KMS-11 (cell line): Measurements from ENCODE around the gene MAML2.

Source experiments
- H2AFZ ChIP-seq: fragments of 200-600 bp; sonication (generic); 2 replicates; pipeline ENCODE4 v1.6.1; 2016; ENCODE audit warnings: antibody characterized with exemption, mixed run types, low read depth
- H3K27ac ChIP-seq: fragments of 200-600 bp; sonication (generic); 2 replicates; pipeline ENCODE4 v1.6.1; 2016; ENCODE audit warnings: mild to moderate bottlenecking, mixed run types
- H3K27me3 ChIP-seq: fragments of 200-600 bp; sonication (generic); 2 replicates; pipeline ENCODE4 v1.6.1; 2017; ENCODE audit warnings: mild to moderate bottlenecking, low read depth, mixed run types, moderate library complexity; ENCODE audit not compliant: insufficient read depth
- H3K36me3 ChIP-seq: fragments of 200-600 bp; sonication (generic); 2 replicates; pipeline ENCODE4 v1.6.1; 2017; ENCODE audit warnings: mild to moderate bottlenecking, mixed run types; ENCODE audit not compliant: insufficient read depth
- H3K4me1 ChIP-seq: fragments of 200-600 bp; sonication (generic); 2 replicates; pipeline ENCODE4 v1.6.1; 2016; ENCODE audit warnings: mild to moderate bottlenecking, low read depth, mixed run types; ENCODE audit not compliant: poor library complexity, severe bottlenecking
- H3K4me2 ChIP-seq: fragments of 200-600 bp; sonication (generic); 2 replicates; pipeline ENCODE4 v1.7.0; 2016; ENCODE audit warnings: mild to moderate bottlenecking, mixed run types
- H3K4me3 ChIP-seq: fragments of 200-600 bp; sonication (generic); IDR thresholded peaks from 2 replicates; pipeline ENCODE4 v1.6.1; 2017; ENCODE audit warnings: low read depth, low read length, mixed read lengths; ENCODE audit not compliant: insufficient read depth
- H3K79me2 ChIP-seq: fragments of 200-600 bp; sonication (generic); 2 replicates; pipeline ENCODE4 v1.6.1; 2016; ENCODE audit warnings: low read depth, mixed run types; ENCODE audit not compliant: insufficient read depth
- H3K9ac ChIP-seq: fragments of 200-600 bp; sonication (generic); 2 replicates; pipeline ENCODE4 v1.6.1; 2016; ENCODE audit warnings: mild to moderate bottlenecking, mixed run types
- H4K20me1 ChIP-seq: fragments of 200-600 bp; sonication (generic); 2 replicates; pipeline ENCODE4 v1.6.1; 2016; ENCODE audit warnings: mild to moderate bottlenecking, mixed run types; ENCODE audit not compliant: insufficient read depth
- CTCF ChIP-seq: fragments of 200-600 bp; sonication (generic); conservative IDR thresholded peaks from 2 replicates; pipeline ENCODE4 v1.6.1; 2017; ENCODE audit warnings: low read depth, mild to moderate bottlenecking, antibody characterized with exemption, low read length, moderate library complexity, mixed read lengths

MAML2 gene

GRCh38 chr11:96342961-96343711 lies at the start of gene MAML2:
MAML2 (minus strand) TSS chr11:96343195; CDS start chr11:96341895, 1,300 bp downstream.
- peaks cover 36% of the 10 kb centered on the region for H3K4me1 ChIP-seq
- no peak within 1 kb of the TSS for H3K4me3 ChIP-seq
- H3K27me3 ChIP-seq: no peaks in the 10 kb centered on the region
- peak; percentile 31 for TF ChIP-seq CTCF
- H3K36me3 ChIP-seq: no peaks in the 10 kb centered on the region
- no peaks in the 10 kb centered on the region for H3K79me2 ChIP-seq
- no peaks in the 10 kb centered on the region for H4K20me1 ChIP-seq
- peak within 1 kb of the TSS; percentile 88; the same call in 1 of the 2 replicates for H2AFZ ChIP-seq
- H3K27ac ChIP-seq: no peak within 1 kb of the TSS
- H3K4me2 ChIP-seq: peak within 1 kb of the TSS; percentile 78
- no peak within 1 kb of the TSS; the same call in 1 of the 2 replicates for H3K9ac ChIP-seq

GRCh38 chr11:96391698-96392307 lies 48.8 kb upstream of the MAML2 start:
- no peak overlapping the region for H3K9ac ChIP-seq
- H2AFZ ChIP-seq: no peak overlapping the region
- no peaks in the 10 kb centered on the region for H3K79me2 ChIP-seq
- H3K27me3 ChIP-seq: no peaks in the 10 kb centered on the region
- no peak for TF ChIP-seq CTCF
- H3K36me3 ChIP-seq: no peaks in the 10 kb centered on the region
- H3K4me3 ChIP-seq: no peak overlapping the region
- H3K4me1 ChIP-seq: peaks cover 4% of the 10 kb centered on the region
- no peak overlapping the region for H3K4me2 ChIP-seq
- no peaks in the 10 kb centered on the region for H4K20me1 ChIP-seq
- no peak overlapping the region for H3K27ac ChIP-seq

- no peaks in the 10 kb centered on the region for H3K36me3 ChIP-seq
- H3K27me3 ChIP-seq: no peaks in the 10 kb centered on the region
- peak overlapping the region; percentile 53; the same call in 1 of the 2 replicates for H3K9ac ChIP-seq
- no peak overlapping the region for H3K27ac ChIP-seq
- TF ChIP-seq CTCF: no peak
- peak overlapping the region; percentile 58 for H3K4me2 ChIP-seq
- no peaks in the 10 kb centered on the region for H4K20me1 ChIP-seq
- peaks cover 4% of the 10 kb centered on the region for H3K4me1 ChIP-seq
- H2AFZ ChIP-seq: peak overlapping the region; percentile 85
- H3K4me3 ChIP-seq: no peak overlapping the region
- no peaks in the 10 kb centered on the region for H3K79me2 ChIP-seq
Measured at GRCh38 chr11:96390488-96390792, 47.4 kb upstream of the MAML2 start.

GRCh38 chr11:96389720-96390487 lies 46.9 kb upstream of the MAML2 start, which contains the start of the genes CCDC82 and JRKL:
CCDC82 (minus strand) TSS chr11:96389912; CDS start chr11:96384747, 5,165 bp downstream.
JRKL (plus strand) TSS chr11:96390013; CDS start chr11:96390650, 637 bp downstream.
- Histone ChIP-seq H3K27ac (peak within 1 kb of the TSS; percentile 44; the same call in 1 of the 2 replicates), H3K4me3 (peak within 1 kb of the TSS; percentile 53), H3K79me2 (no peaks in the 10 kb centered on the region), H3K27me3 (no peaks in the 10 kb centered on the region), H3K9ac (peak within 1 kb of the TSS; percentile 53; the same call in 1 of the 2 replicates), H3K4me2 (peak within 1 kb of the TSS; percentile 71), H4K20me1 (no peaks in the 10 kb centered on the region), H3K36me3 (no peaks in the 10 kb centered on the region), H2AFZ (peak within 1 kb of the TSS; percentile 85), H3K4me1 (peaks cover 4% of the 10 kb centered on the region)
- no peak for TF ChIP-seq CTCF
